Neural progenitor cell (in vitro differentiated cells): ENCODE measurements around the gene MORN5. TPM values are rescaled to one million over a fixed set of nuclear protein-coding genes. Genes with fewer than 3 reads are reported as not detected.

Experiments used
- DNase-seq: peaks from one replicate; pipeline ENCODE4 v3.0.0-alpha.2; 2016; ENCODE audit warnings: low spot score
- H2AFZ ChIP-seq: fragments of 200-600 bp; sonication (generic); replicated peaks from 2 replicates; pipeline ENCODE4 v1.6.1; 2016; ENCODE audit warnings: antibody characterized with exemption
- H3F3A ChIP-seq: fragments of 200-600 bp; sonication (generic); 2 replicates; pipeline ENCODE4 v1.6.1; 2016; ENCODE audit warnings: antibody characterized with exemption, low read depth
- H3K27ac ChIP-seq: fragments of 200-600 bp; sonication (generic); 2 replicates; pipeline ENCODE4 v1.5.1; 2016; ENCODE audit warnings: mild to moderate bottlenecking
- H3K27me3 ChIP-seq: fragments of 200-600 bp; sonication (generic); 2 replicates; pipeline ENCODE4 v1.6.1; 2016; ENCODE audit warnings: mild to moderate bottlenecking, moderate library complexity
- H3K36me3 ChIP-seq: fragments of 200-600 bp; sonication (generic); 2 replicates; pipeline ENCODE4 v1.5.1; 2016
- H3K4me1 ChIP-seq: fragments of 200-600 bp; sonication (generic); 2 replicates; pipeline ENCODE4 v1.6.1; 2016; ENCODE audit warnings: mixed run types
- H3K4me2 ChIP-seq: fragments of 200-600 bp; sonication (generic); 2 replicates; pipeline ENCODE4 v1.6.1; 2016
- H3K4me3 ChIP-seq: fragments of 200-600 bp; sonication (generic); 2 replicates; pipeline ENCODE4 v1.5.1; 2016
- H3K79me2 ChIP-seq: fragments of 200-600 bp; sonication (generic); 2 replicates; pipeline ENCODE4 v1.6.1; 2016; ENCODE audit warnings: low read depth
- H3K9ac ChIP-seq: fragments of 200-600 bp; sonication (generic); 2 replicates; pipeline ENCODE4 v1.6.1; 2016
- H3K9me3 ChIP-seq: fragments of 200-600 bp; sonication (generic); 2 replicates; pipeline ENCODE4 v1.5.1; 2016; ENCODE audit warnings: low read depth
- H4K20me1 ChIP-seq: fragments of 200-600 bp; sonication (generic); 2 replicates; pipeline ENCODE4 v1.6.1; 2016; ENCODE audit warnings: low read depth
- H3K27ac Mint-ChIP-seq: 3 replicates; pipeline ENCODE4 v1.8.0; 2021; ENCODE audit warnings: mixed read lengths
- H3K27me3 Mint-ChIP-seq: 2 replicates; pipeline ENCODE4 v1.8.0; 2022; ENCODE audit warnings: low read depth, mild to moderate bottlenecking, inconsistent platforms, moderate library complexity, mixed read lengths; ENCODE audit not compliant: insufficient read depth
- H3K36me3 Mint-ChIP-seq: 3 replicates; pipeline ENCODE4 v1.8.0; 2021; ENCODE audit warnings: mixed read lengths
- H3K4me1 Mint-ChIP-seq: 3 replicates; pipeline ENCODE4 v1.8.0; 2021; ENCODE audit warnings: mixed read lengths
- H3K4me3 Mint-ChIP-seq: 3 replicates; pipeline ENCODE4 v1.8.0; 2021; ENCODE audit warnings: mild to moderate bottlenecking, moderate library complexity, mixed read lengths
- H3K9me3 Mint-ChIP-seq: 3 replicates; pipeline ENCODE4 v1.8.0; 2020; ENCODE audit warnings: mixed read lengths
- CTCF ChIP-seq: fragments of 200-600 bp; sonication (generic); IDR thresholded peaks from 2 replicates; pipeline ENCODE4 v1.5.1; 2017; ENCODE audit warnings: antibody characterized with exemption, mild to moderate bottlenecking
- EZH2 ChIP-seq: fragments of 200-600 bp; sonication (generic); IDR thresholded peaks from 2 replicates; pipeline ENCODE4 v1.6.1; 2017; ENCODE audit warnings: antibody characterized with exemption, mild to moderate bottlenecking, moderate library complexity
- EZH2phosphoT487 ChIP-seq: fragments of 200-600 bp; sonication (generic); IDR thresholded peaks from 2 replicates; pipeline ENCODE4 v1.6.1; 2017; ENCODE audit warnings: antibody characterized with exemption
- total RNA-seq: library from RNA; depleted of rRNA; stranded (reverse); fragments of >200 nt; gene quantifications from 2 replicates; pipeline ENCODE4 v1.2.3, GENCODE V29; 2015; ENCODE audit warnings: low replicate concordance

The MORN5 gene
- total RNA-seq, 1 donor from 2014 or later: 3.7 TPM

DNA sequence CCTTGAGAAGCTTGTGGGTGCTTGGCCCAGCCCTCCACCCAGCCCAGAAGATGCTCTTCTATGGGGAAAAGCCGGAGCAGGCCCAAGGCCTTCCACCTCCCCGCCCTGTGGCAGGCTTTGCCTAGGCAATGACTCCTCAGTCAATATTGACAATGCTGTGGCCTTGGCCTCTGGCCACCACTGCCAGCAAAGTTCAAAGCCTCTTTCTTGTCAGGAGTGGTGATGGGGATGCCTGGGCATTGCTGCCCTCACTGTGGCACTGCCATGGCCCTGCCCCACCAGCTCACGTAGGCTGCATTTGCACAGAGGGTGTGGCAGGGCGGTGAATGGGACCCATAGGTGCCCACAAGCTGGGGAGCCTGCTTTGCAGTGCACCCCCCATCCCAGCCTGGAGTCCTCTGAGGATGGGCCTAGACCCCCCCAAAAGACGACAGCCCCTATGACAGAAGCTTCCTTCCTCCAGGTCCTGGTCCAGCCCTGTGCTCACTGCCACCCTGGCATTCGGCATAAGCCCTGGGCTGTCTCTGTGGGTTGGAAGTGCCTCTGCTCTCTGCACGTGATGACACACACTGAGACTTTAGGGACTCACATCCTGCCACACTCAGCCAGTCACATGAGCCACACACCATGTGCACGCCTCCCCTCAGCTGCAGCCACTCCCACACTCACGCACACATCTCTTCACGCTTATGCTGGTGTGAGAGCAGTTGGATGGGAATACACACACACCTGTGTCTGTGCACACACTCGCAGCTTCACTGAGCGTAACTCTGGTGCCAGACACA lies 31.1 kb downstream of the MORN5 start:
- Histone ChIP-seq H3K36me3 (no peaks in the 10 kb centered on the region), H3K4me2 (no peak overlapping the region), H3K27ac (no peak overlapping the region), H3K4me3 (no peak overlapping the region), H4K20me1 (no peaks in the 10 kb centered on the region), H3F3A (no peaks in the 10 kb centered on the region), H3K9ac (no peak overlapping the region), H3K27me3 (no peaks in the 10 kb centered on the region), H3K79me2 (no peaks in the 10 kb centered on the region), H3K9me3 (no peaks in the 10 kb centered on the region), H3K4me1 (no peaks in the 10 kb centered on the region), H2AFZ (no peak overlapping the region)
- TF ChIP-seq EZH2 (no peak), EZH2phosphoT487 (no peak), CTCF (no peak)
- Mint-ChIP-seq H3K36me3 (no peaks in the 10 kb centered on the region), H3K4me1 (peaks cover 10% of the 10 kb centered on the region), H3K9me3 (no peaks in the 10 kb centered on the region), H3K27me3 (peaks cover 8% of the 10 kb centered on the region), H3K27ac (no peak overlapping the region), H3K4me3 (no peak overlapping the region)
- no peak for DNase-seq

- no peaks in the 10 kb centered on the region for H3K36me3 ChIP-seq
- Mint-ChIP-seq H3K27me3 (peaks cover 7% of the 10 kb centered on the region), H3K27ac (no peak overlapping the region), H3K4me1 (peaks cover 10% of the 10 kb centered on the region), H3K4me3 (no peak overlapping the region), H3K36me3 (no peaks in the 10 kb centered on the region), H3K9me3 (no peaks in the 10 kb centered on the region)
- no peak overlapping the region for H2AFZ ChIP-seq
- no peaks in the 10 kb centered on the region for H4K20me1 ChIP-seq
- no peak overlapping the region for H3K9ac ChIP-seq
- no peak for TF ChIP-seq EZH2
- no peak for TF ChIP-seq CTCF
- TF ChIP-seq EZH2phosphoT487: no peak
- H3K4me3 ChIP-seq: no peak overlapping the region
- no peak for DNase-seq
- H3K27me3 ChIP-seq: no peaks in the 10 kb centered on the region
- no peaks in the 10 kb centered on the region for H3K9me3 ChIP-seq
- H3K27ac ChIP-seq: no peak overlapping the region
- H3F3A ChIP-seq: no peaks in the 10 kb centered on the region
- H3K4me1 ChIP-seq: no peaks in the 10 kb centered on the region
- H3K79me2 ChIP-seq: no peaks in the 10 kb centered on the region
- no peak overlapping the region for H3K4me2 ChIP-seq
These were observed 31.9 kb downstream of the MORN5 start for GRCh38 chr9:122191584-122191983.

GRCh38 chr9:122192261-122192875 lies 32.7 kb downstream of the MORN5 start:
- H4K20me1 ChIP-seq: no peaks in the 10 kb centered on the region
- peaks cover 10% of the 10 kb centered on the region for H3K4me1 Mint-ChIP-seq
- no peak overlapping the region for H3K27ac Mint-ChIP-seq
- no peak overlapping the region for H3K4me3 Mint-ChIP-seq
- no peak for TF ChIP-seq EZH2
- TF ChIP-seq EZH2phosphoT487: no peak
- TF ChIP-seq CTCF: no peak
- no peaks in the 10 kb centered on the region for H3K9me3 ChIP-seq
- H3K36me3 Mint-ChIP-seq: no peaks in the 10 kb centered on the region
- H3K4me3 ChIP-seq: no peak overlapping the region
- no peak overlapping the region for H3K4me2 ChIP-seq
- H2AFZ ChIP-seq: no peak overlapping the region
- H3K79me2 ChIP-seq: no peaks in the 10 kb centered on the region
- peaks cover 3% of the 10 kb centered on the region for H3K4me1 ChIP-seq
- no peaks in the 10 kb centered on the region for H3K9me3 Mint-ChIP-seq
- no peaks in the 10 kb centered on the region for H3K27me3 ChIP-seq
- no peak overlapping the region for H3K9ac ChIP-seq
- no peaks in the 10 kb centered on the region for H3K36me3 ChIP-seq
- H3K27ac ChIP-seq: no peak overlapping the region
- H3K27me3 Mint-ChIP-seq: peaks cover 7% of the 10 kb centered on the region
- no peak for DNase-seq
- no peaks in the 10 kb centered on the region for H3F3A ChIP-seq
